AG04450 (cell line): ENCODE data around the gene SEMA4D. TPM values are rescaled to one million over a fixed set of nuclear protein-coding genes. Genes with fewer than 3 reads are reported as not detected.

Experiments
- CTCF ChIA-PET: fragments of 300-600, 350-600 bp; formaldehyde crosslinking; extraction: SDS; loops from one replicate; lab custom pipeline; 2022; ENCODE audit warnings: antibody characterized with exemption, inconsistent platforms; lab: Charles Lee
- POLR2A ChIA-PET: fragments of 350-600 bp; formaldehyde crosslinking; extraction: SDS; loops from one replicate; lab custom pipeline; 2021; ENCODE audit warnings: antibody characterized with exemption, inconsistent platforms; lab: Yijun Ruan, JAX
- DNase-seq: peaks from one replicate; pipeline ENCODE4 v3.0.0-alpha.2; 2011; ENCODE audit warnings: low read depth, low spot score
- H3K27ac ChIP-seq: one replicate; pipeline ENCODE4 v1.5.1; 2012; ENCODE audit warnings: low read depth, low read length, control low read depth
- H3K27me3 ChIP-seq: one replicate; pipeline ENCODE4 v1.6.0; 2012; ENCODE audit warnings: low read length; ENCODE audit not compliant: control insufficient read depth, insufficient read depth
- H3K4me3 ChIP-seq: 2 replicates; pipeline ENCODE4 v1.5.1; 2011; ENCODE audit warnings: mild to moderate bottlenecking, low read depth, low read length, control low read depth
- H3K9me3 ChIP-seq: 2 replicates; pipeline ENCODE4 v1.5.1; 2012; ENCODE audit warnings: low read length; ENCODE audit not compliant: control insufficient read depth, insufficient read depth
- polyA plus RNA-seq: library from polyadenylated mRNA; depleted of rRNA; stranded (reverse); fragments of >200 nt; gene quantifications from 2 replicates; pipeline ENCODE4 v1.2.3, GENCODE V29; 2011
- TF ChIP-seq, protein P1 (sequence below): IDR thresholded peaks from 2 replicates; pipeline ENCODE4 v1.5.1; 2011; ENCODE audit warnings: low read depth, low read length, control low read depth, inconsistent platforms

Gene SEMA4D
- polyA plus RNA-seq, 1 experiment, result 2.8 TPM

DNA sequence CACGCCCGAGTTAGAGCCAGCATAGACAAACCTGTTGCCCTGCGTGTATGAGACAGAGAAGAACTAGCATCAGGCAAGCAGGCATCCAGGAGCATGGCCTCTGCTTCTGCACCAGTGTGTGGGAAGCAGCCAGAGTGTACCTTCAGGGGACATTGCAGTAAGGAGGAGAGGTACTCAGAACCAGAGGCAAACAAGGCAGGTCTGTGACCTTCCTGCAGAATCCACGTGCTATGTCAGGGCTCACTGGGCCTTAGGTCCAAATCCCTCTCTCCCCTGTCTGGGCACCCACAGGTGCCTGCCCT lies 116.7 kb downstream of the SEMA4D start:
- no peaks in the 10 kb centered on the region for H3K27me3 ChIP-seq
- H3K9me3 ChIP-seq, result no peaks in the 10 kb centered on the region; the same call in 1 of the 2 replicates
- no peak overlapping the region for H3K4me3 ChIP-seq
- CTCF ChIA-PET, result no interaction called here
- TF ChIP-seq, protein P1, sequence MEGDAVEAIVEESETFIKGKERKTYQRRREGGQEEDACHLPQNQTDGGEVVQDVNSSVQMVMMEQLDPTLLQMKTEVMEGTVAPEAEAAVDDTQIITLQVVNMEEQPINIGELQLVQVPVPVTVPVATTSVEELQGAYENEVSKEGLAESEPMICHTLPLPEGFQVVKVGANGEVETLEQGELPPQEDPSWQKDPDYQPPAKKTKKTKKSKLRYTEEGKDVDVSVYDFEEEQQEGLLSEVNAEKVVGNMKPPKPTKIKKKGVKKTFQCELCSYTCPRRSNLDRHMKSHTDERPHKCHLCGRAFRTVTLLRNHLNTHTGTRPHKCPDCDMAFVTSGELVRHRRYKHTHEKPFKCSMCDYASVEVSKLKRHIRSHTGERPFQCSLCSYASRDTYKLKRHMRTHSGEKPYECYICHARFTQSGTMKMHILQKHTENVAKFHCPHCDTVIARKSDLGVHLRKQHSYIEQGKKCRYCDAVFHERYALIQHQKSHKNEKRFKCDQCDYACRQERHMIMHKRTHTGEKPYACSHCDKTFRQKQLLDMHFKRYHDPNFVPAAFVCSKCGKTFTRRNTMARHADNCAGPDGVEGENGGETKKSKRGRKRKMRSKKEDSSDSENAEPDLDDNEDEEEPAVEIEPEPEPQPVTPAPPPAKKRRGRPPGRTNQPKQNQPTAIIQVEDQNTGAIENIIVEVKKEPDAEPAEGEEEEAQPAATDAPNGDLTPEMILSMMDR, result no peak
- H3K27ac ChIP-seq, result no peak overlapping the region
- POLR2A ChIA-PET, result no interaction called here
- no peak for DNase-seq

DNA sequence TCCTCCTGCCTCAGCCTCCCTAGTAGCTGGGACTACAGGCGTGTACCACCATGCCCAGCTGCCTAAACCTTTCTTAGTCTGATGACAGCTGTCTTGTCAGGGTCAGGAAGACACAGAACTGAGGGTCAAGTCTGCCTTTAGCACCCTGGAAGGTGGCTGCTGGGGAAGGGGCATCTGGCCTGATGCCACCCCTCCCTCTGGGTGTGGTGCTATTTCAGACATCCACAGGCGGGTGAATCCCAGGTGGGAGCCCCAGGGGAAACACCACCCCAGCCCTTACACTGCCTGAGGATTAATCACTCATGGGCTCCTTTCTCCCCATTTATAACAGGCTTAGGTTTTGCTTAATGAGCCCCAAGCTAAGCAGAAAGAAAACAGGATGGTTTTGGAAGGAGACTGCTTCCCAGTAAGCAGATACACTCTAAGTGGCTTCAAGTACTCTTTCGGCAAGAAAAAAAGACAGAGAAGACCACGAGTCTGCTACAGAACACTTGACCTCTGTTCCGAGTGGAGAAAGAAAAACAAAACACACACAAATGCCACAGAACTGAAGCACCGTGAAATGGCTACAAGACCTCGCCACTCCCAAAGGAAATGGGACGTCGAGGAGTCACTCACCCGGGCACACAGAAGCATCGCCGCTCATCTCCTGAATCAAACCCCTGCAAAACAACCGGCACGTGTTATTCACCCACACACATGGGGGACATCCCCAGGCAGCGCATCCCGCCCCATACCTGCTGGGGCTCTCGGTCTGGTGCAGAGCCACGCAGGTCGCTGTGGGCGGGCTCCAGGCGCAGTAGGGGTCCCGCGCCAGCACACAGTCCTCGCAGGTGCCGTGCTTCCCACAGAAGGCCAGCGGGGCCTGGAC lies 117.2 kb downstream of the SEMA4D start:
- CTCF ChIA-PET, result no interaction called here
- DNase-seq, result no peak
- Histone ChIP-seq H3K4me3 (no peak overlapping the region), H3K9me3 (no peaks in the 10 kb centered on the region; the same call in 1 of the 2 replicates), H3K27me3 (no peaks in the 10 kb centered on the region), H3K27ac (no peak overlapping the region)
- POLR2A ChIA-PET, result no interaction called here
- TF ChIP-seq, protein P1, result no peak

DNA sequence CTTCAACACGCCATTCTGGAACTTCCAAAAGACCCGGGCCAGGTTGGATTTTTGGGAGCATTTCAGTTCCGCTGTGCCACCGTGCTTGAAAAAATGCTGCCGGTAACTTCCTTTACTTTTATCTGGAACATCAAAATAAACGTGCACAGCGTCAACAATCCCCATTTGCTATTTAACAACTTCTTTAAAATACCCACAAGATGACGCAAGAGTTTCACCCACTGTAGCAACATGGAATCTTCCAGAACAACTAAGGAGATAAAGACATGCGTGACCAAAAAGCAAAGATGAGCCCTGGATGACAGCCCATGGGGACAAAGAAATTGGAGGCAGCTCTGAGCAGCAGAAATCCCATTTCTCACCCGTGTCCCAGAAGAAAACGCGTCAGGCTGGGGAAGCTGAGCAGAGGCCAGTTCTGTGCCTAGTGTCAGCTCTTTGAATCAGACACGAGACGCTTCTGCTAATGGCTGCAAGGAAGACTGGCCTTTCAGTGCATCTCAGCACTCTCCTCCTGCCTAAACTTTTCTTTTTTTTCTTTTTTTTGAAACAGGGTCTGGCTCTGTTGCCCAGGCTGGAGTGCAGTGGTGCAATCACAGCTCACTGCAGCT lies 118.3 kb downstream of the SEMA4D start:
- POLR2A ChIA-PET, result no interaction called here
- TF ChIP-seq, protein P1, result no peak
- no peaks in the 10 kb centered on the region for H3K9me3 ChIP-seq
- CTCF ChIA-PET, result interaction anchor here (0.5 to 0.7 kb wide), 2 partner anchors 32 to 169 kb away, joined by 3 to 5 read pairs; no protein-coding TSS in a partner anchor
- no peak for DNase-seq
- peak overlapping the region; percentile 31 for H3K27ac ChIP-seq
- H3K4me3 ChIP-seq, result no peak overlapping the region
- H3K27me3 ChIP-seq, result no peaks in the 10 kb centered on the region

DNA sequence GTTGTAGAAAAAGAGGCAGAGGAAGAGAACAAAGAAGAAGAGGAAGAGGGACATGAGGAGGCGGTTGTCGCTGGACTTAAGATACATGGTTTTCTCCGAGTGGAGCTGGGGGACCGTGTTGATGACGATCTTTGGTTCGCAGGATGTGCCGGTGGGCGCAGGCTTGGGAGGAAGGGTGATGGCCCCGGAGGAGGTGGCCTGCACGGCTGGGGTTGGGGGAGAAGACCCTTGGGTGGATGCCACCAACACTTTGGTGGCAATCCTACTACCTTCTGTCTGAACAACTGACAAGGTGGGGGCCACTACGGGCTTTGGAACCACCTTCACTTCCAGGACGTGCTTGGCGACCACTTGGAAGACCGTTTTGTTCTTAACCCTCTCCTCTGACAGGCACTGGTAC lies 118.9 kb downstream of the SEMA4D start:
- ChIA-PET POLR2A (no interaction called here), CTCF (interaction anchor here (0.5 kb wide), 1 partner anchor 32 kb away, joined by 5 read pairs; no protein-coding TSS in a partner anchor)
- no peaks in the 10 kb centered on the region for H3K9me3 ChIP-seq
- no peak overlapping the region for H3K27ac ChIP-seq
- no peak for DNase-seq
- no peak overlapping the region for H3K4me3 ChIP-seq
- TF ChIP-seq, protein P1, result no peak
- no peaks in the 10 kb centered on the region for H3K27me3 ChIP-seq

DNA sequence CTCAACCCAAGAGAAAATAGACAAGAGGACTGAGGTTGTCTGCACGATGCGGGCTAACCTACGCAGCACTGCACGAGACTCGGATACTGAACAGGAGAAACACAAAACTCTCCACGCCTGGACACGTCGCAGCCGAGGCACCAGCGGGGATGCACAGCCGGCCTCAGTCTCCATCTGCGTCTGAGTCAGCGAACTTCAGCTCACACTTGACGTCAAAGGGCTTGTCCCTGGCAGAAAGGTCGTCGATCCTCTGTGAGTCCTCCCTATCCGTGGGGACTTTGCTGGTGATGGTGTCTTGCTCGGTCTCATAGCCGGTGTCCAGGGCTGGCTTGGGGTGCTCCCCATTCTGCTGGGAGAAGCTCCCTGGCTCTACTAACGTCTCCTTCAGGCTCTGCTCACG lies 119.4 kb downstream of the SEMA4D start:
- no peak overlapping the region for H3K27ac ChIP-seq
- DNase-seq, result no peak
- POLR2A ChIA-PET, result no interaction called here
- H3K9me3 ChIP-seq, result no peaks in the 10 kb centered on the region
- H3K27me3 ChIP-seq, result no peaks in the 10 kb centered on the region
- H3K4me3 ChIP-seq, result no peak overlapping the region
- TF ChIP-seq, protein P1, result no peak
- CTCF ChIA-PET, result no interaction called here
